Panc1 (cell line): ENCODE measurements around the gene SHOC2. TPM values are rescaled to one million over a fixed set of nuclear protein-coding genes. Genes with fewer than 3 reads are reported as not detected.

Experiments used
- ATAC-seq: fragments of 200-7000 bp; cut with Tn5 transposase; 2 replicates; pipeline ENCODE4 v1.9.1; 2020; ENCODE audit warnings: mild to moderate bottlenecking, moderate library complexity
- BruUV-seq: library from RNA; stranded (reverse); fragments of 400-500 nt; replicated peaks from 2 replicates; lab custom pipeline; 2021; lab: Mats Ljungman, UMichigan
- CTCF ChIA-PET: fragments of 300-600 bp; sonication (Branson Sonifier 250); formaldehyde crosslinking; loops from one replicate; lab custom pipeline; 2022; ENCODE audit warnings: antibody characterized with exemption; lab: Charles Lee
- POLR2A ChIA-PET: fragments of 300-600 bp; sonication (Branson Sonifier 250); formaldehyde crosslinking; loops from one replicate; lab custom pipeline; 2022; ENCODE audit warnings: antibody characterized with exemption; lab: Charles Lee
- DNase-seq: peaks from one replicate; pipeline ENCODE4 v3.0.0-alpha.2; 2010; ENCODE audit warnings: low read depth, low spot score
- H3K27ac ChIP-seq: 2 replicates; pipeline ENCODE4 v1.5.1; 2011; ENCODE audit warnings: mild to moderate bottlenecking, low read length, inconsistent platforms
- H3K27me3 ChIP-seq: fragments of 200-500 bp; sonication (Bioruptor generic); 2 replicates; pipeline ENCODE4 v1.6.0; 2014; ENCODE audit warnings: low read length, inconsistent platforms; ENCODE audit not compliant: control insufficient read depth, insufficient read depth
- H3K36me3 ChIP-seq: fragments of 200-500 bp; sonication (Bioruptor generic); 2 replicates; pipeline ENCODE4 v1.5.1; 2014; ENCODE audit warnings: inconsistent platforms, mild to moderate bottlenecking, low read length, moderate library complexity; ENCODE audit not compliant: control insufficient read depth, insufficient read depth
- H3K4me1 ChIP-seq: 2 replicates; pipeline ENCODE4 v1.5.1; 2011; ENCODE audit warnings: inconsistent platforms, mild to moderate bottlenecking, low read length, moderate library complexity; ENCODE audit not compliant: control insufficient read depth, insufficient read depth
- H3K4me3 ChIP-seq, 2 experiments: 2 replicates each; pipeline ENCODE4 v1.5.1; 2011 to 2012; ENCODE audit warnings: low read depth in 2 of 2, low read length in 2 of 2, mild to moderate bottlenecking in 2 of 2, inconsistent platforms in 1 of 2, moderate library complexity in 1 of 2
- H3K9me3 ChIP-seq: fragments of 200-500 bp; sonication (Bioruptor generic); 2 replicates; pipeline ENCODE4 v1.5.1; 2014; ENCODE audit warnings: low read depth, mild to moderate bottlenecking, inconsistent platforms, low read length, moderate library complexity; ENCODE audit not compliant: control insufficient read depth, insufficient read depth
- POLR2AphosphoS5 ChIP-seq: IDR thresholded peaks from 2 replicates; pipeline ENCODE4 v1.6.1; 2012; ENCODE audit warnings: mild to moderate bottlenecking, low read depth, low read length, moderate library complexity
- SIN3A ChIP-seq: IDR thresholded peaks from 2 replicates; pipeline ENCODE4 v1.6.1; 2012; ENCODE audit warnings: low read depth, mild to moderate bottlenecking, low read length, moderate library complexity, borderline replicate concordance; ENCODE audit not compliant: insufficient read depth
- TCF7L2 ChIP-seq: IDR thresholded peaks from 2 replicates; pipeline ENCODE4 v1.6.1; 2011; ENCODE audit warnings: mild to moderate bottlenecking, low read depth, low read length, inconsistent platforms
- in situ Hi-C: cut with HindIII; loops from 2 replicates; pipeline ENCODE4 v1.10.0; 2016; ENCODE audit warnings: low sequenced_read_pairs, low pct_unique_long_range_greater_than_20kb
- intact Hi-C: fragments of 100-400 bp; cut with micrococcal nuclease; formaldehyde crosslinking; loops from one replicate; pipeline ENCODE4 v1.10.0; 2022; ENCODE audit not compliant: unreplicated experiment
- total RNA-seq: library from RNA; stranded (reverse); gene quantifications from one replicate; pipeline ENCODE4 v1.2.1, GENCODE V29; 2021; ENCODE audit not compliant: unreplicated experiment
- TF ChIP-seq, protein P1 (sequence below), 2 experiments: IDR thresholded peaks; 2 replicates each; pipeline ENCODE4 v1.6.1; 2011 to 2012; ENCODE audit warnings: low read depth in 2 of 2, control low read depth in 1 of 2, low read length in 1 of 2, mild to moderate bottlenecking in 1 of 2, moderate library complexity in 1 of 2; ENCODE audit not compliant: insufficient read depth in 1 of 2
- TF ChIP-seq, protein P2 (sequence below): fragments of 450-650 bp; IDR thresholded peaks from 2 replicates; pipeline ENCODE4 v1.5.1; 2017; ENCODE audit warnings: mild to moderate bottlenecking

SHOC2 gene
- total RNA-seq, 1 experiment from 2014 or later = 56.6 TPM

DNA sequence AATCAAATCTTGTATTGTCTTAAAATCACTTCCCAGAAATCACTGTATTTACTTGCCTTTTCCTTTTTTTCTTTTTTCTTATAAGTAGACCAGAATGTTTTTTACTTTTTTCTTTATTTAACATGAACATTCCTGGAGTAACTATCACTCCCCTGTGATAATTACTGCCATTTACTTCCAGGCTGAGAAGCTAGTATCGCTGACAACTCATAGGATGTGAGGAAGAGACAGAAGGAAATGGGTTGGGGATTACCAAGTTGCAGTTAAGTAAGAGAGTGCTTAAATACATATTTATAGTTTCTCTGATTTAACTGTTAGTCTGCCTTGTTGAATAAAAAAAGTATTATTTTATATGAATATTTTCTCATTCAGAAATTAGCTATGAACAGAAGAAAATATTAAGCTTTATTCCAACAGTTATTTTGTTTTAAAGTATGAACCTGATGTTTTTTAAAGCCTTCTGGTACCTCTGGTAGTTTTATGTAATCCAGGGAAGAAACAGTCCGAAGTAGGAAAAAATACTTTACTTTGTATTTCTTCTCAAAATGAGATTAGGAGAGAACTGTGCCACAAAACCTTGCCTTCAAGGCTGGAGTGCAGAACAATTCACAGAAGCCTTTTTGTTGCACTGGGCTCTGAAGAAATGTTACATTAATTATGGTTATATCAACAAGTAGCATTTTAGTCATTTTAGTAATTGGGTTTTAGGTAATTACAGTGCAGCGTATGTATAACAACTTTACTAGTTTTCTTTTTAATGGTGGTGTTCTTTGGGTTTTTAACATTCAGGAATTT is 72.8 kb downstream of the SHOC2 start:
- ChIA-PET POLR2A (no interaction called here), CTCF (no interaction called here)
- ATAC-seq = no peak
- Histone ChIP-seq H3K36me3 (peaks cover 3% of the 10 kb centered on the region; the same call in 1 of the 2 replicates), H3K27ac (no peak overlapping the region), H3K4me3 (no peak overlapping the region), H3K4me1 (no peaks in the 10 kb centered on the region), H3K27me3 (no peaks in the 10 kb centered on the region), H3K9me3 (no peaks in the 10 kb centered on the region)
- no peak for DNase-seq
- intact Hi-C loops = no loop called here
- BruUV-seq = no TSS peak
- in situ Hi-C loops = no loop called here
- no peak for TF ChIP-seq POLR2AphosphoS5
- TF ChIP-seq, protein P1, sequence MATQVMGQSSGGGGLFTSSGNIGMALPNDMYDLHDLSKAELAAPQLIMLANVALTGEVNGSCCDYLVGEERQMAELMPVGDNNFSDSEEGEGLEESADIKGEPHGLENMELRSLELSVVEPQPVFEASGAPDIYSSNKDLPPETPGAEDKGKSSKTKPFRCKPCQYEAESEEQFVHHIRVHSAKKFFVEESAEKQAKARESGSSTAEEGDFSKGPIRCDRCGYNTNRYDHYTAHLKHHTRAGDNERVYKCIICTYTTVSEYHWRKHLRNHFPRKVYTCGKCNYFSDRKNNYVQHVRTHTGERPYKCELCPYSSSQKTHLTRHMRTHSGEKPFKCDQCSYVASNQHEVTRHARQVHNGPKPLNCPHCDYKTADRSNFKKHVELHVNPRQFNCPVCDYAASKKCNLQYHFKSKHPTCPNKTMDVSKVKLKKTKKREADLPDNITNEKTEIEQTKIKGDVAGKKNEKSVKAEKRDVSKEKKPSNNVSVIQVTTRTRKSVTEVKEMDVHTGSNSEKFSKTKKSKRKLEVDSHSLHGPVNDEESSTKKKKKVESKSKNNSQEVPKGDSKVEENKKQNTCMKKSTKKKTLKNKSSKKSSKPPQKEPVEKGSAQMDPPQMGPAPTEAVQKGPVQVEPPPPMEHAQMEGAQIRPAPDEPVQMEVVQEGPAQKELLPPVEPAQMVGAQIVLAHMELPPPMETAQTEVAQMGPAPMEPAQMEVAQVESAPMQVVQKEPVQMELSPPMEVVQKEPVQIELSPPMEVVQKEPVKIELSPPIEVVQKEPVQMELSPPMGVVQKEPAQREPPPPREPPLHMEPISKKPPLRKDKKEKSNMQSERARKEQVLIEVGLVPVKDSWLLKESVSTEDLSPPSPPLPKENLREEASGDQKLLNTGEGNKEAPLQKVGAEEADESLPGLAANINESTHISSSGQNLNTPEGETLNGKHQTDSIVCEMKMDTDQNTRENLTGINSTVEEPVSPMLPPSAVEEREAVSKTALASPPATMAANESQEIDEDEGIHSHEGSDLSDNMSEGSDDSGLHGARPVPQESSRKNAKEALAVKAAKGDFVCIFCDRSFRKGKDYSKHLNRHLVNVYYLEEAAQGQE (IDR thresholded peaks at IDR 0.05; ENCODE audit: insufficient read depth in 1 of 2, low read depth in 2 of 2, low read length in 1 of 2) = no peak
- TF ChIP-seq, protein P2, sequence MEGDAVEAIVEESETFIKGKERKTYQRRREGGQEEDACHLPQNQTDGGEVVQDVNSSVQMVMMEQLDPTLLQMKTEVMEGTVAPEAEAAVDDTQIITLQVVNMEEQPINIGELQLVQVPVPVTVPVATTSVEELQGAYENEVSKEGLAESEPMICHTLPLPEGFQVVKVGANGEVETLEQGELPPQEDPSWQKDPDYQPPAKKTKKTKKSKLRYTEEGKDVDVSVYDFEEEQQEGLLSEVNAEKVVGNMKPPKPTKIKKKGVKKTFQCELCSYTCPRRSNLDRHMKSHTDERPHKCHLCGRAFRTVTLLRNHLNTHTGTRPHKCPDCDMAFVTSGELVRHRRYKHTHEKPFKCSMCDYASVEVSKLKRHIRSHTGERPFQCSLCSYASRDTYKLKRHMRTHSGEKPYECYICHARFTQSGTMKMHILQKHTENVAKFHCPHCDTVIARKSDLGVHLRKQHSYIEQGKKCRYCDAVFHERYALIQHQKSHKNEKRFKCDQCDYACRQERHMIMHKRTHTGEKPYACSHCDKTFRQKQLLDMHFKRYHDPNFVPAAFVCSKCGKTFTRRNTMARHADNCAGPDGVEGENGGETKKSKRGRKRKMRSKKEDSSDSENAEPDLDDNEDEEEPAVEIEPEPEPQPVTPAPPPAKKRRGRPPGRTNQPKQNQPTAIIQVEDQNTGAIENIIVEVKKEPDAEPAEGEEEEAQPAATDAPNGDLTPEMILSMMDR = no peak
- no peak for TF ChIP-seq TCF7L2
- TF ChIP-seq SIN3A = no peak

DNA sequence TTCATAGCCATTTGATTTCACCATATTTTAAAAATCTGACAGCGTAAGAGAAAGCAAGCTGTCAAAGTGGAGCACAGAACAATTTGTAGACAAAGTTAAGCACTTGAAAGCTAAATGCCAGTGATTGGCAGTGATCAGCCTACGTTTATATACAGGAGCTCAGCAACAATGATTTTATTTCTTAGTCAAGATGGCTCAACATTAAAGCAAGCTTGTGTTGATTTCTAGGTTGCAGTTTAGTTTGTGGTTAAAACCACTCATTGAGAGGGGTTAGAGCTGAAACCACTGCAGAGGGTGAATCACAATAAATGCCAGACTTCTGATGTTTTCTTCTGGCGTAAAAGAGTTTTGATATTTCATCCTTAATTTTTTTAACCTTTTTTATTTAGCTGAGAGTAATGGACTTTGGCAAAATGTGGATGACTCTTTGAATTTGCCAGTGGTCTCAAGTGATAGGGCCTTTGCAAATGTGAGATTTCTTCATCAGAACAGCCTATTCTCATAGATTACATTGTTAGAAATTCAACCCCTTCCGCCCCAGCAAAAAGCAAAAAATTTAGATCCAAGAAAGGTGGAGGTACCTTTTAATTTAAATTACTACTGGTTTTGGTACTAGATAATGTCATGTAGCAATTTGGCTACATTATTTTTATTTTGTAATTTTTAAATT is 73.8 kb downstream of the SHOC2 start:
- POLR2A ChIA-PET = no interaction called here
- no TSS peak for BruUV-seq
- TF ChIP-seq, protein P2 = no peak
- TF ChIP-seq, protein P1 (IDR thresholded peaks at IDR 0.05; ENCODE audit: insufficient read depth in 1 of 2, low read depth in 2 of 2, low read length in 1 of 2) = no peak
- no peak for TF ChIP-seq SIN3A
- TF ChIP-seq TCF7L2 = no peak
- no peak for TF ChIP-seq POLR2AphosphoS5
- Histone ChIP-seq H3K9me3 (no peaks in the 10 kb centered on the region), H3K4me1 (no peaks in the 10 kb centered on the region), H3K27ac (no peak overlapping the region), H3K4me3 (no peak overlapping the region), H3K36me3 (no peaks in the 10 kb centered on the region; the same call in 1 of the 2 replicates), H3K27me3 (no peaks in the 10 kb centered on the region)
- no peak for DNase-seq
- intact Hi-C loops (no loop called here), in situ Hi-C loops (no loop called here)
- ATAC-seq = no peak
- CTCF ChIA-PET = no interaction called here
